ENCODE measurements around the gene FLNA.
"Not testable (repeated sequence)": the region's sequence is repeated elsewhere in the genome, so short reads cannot be mapped to it uniquely, and the experiment has no call there.

Gene FLNA

DNA sequence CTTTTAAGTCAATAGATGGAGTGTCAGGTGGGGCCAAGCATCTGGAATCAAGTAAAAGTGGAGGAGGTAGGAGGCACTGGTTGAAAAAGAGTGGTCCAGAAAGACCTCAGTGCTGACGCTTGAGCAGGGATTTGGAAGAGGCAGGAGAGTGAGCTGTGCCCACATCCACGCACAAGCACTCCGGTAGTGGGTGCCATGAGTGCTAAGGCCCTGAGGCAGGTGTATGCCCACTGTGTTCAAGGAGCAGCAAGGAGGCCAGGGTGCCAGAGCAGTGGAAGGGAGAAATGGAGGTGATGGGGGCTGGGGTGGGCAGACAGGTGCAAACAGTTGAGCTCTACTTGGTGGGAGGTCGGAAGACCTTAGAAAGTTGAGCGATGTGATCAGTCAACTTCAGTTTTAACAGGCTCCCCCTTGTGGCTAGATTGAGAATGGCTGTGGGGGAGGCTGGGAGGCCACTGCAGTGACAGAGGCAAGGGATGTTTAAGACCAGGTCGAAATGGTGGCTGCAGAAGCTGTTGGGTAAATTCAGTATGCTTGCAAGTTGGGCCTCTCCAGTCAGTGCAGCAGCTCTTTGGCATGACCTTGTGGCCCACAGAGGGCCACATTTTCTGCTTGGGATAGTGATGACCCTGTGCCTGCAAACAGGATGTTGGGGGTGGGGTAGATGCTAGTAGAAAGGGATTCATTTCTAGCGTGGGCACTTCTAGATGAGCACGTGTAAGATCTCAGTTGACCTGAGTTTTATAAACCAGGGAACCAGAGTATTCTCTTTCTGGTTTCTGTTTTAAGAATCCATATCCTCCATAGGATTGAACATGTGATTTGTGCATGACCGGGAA is 66.1 kb downstream of the FLNA start:
- peak; percentile 60 for DNase-seq (ENCODE audit: low spot score)

GRCh38 chrX:154307202-154307601 is 67.2 kb downstream of the FLNA start:
- DNase-seq (ENCODE audit: low spot score), result no peak

- DNase-seq (ENCODE audit: low spot score), result no peak
These were observed 68.8 kb downstream of the FLNA start for GRCh38 chrX:154305541-154306205.

DNA sequence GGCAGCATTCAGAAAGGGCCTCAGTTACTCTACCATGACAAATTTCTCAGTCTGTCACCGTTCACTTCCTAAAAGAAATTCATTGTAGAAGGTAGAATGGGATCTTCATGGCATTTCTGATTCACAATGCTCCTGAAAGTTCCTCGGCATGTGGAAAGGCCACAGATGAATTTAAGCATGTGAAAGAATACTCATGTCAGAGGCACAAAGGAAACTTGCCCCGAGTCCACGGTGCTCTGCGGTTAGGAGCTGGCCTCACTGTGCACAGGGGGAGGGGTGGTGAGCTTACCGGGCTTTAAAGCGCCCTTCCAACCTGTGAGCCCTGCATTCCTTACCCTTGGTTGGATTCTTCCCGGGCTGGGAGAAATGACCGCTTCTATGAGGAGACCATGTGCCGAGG is 69.6 kb downstream of the FLNA start:
- no peak for DNase-seq (ENCODE audit: low spot score)

DNA sequence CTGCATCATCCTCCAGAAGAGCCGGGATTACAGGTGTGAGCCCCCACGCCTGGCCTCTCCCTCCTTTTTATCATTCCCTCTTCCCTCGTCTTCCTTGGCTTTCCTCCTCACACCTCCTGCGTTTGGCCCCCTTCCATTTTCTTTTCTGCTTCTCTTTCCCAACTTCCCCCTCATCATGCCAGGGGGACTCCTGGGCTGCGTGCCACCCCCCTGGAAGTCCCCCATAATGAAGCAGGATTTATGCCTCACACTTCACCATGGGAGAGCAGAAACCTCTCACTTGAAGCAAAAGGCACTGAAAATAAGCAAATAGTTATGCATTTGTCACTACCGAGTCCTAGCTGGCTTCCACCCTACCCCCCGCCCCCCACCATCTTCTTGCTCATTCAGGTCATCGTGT is 71.0 kb downstream of the FLNA start:
- no peak for DNase-seq (ENCODE audit: low spot score)

DNA sequence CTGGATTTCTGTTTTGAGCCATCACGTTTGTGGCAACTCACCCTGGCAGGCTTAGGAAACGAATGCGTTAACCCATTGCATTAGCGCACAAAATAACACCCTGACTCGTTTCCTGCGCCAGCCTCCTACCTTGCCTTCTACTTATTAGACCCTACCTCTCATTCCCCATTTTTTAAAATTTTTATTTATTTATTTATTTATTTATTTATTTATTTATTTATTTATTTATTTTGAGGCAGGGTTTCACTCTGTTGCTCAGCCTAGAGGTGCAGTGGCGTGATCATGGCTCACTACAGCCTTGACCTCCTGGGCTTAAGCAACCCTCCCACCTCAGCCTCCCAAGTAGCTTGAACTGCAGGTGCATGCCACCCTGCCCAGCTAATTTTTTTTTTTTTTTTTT is 71.4 kb downstream of the FLNA start:
- DNase-seq (ENCODE audit: low spot score), result not testable (repeated sequence)

DNA sequence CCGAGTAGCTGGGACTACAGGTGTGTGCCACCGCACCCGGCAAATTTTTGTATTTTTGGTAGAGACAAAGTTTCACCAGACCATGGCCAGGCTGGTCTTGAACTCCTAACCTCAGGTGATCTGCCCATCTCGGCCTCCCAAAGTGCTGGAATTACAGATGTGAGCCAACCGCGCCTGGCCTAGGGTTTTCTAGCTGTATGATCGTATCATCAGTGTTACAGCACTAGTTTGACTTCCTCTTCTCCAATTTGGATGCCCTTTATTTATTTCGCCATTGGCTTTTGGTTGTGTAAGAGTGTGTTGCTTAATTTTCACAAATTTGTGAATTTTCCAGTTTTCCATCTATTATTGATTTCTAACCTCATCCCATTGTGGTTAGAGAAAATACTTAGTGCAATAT is 73.6 kb downstream of the FLNA start:
- DNase-seq (ENCODE audit: low spot score), result no peak

Measured in GM03348 (cell line).